H1 (cell line): ENCODE measurements around the gene LIF. TPM values are rescaled to one million over a fixed set of nuclear protein-coding genes. Genes with fewer than 3 reads are reported as not detected.

Experiments
- CTCF ChIA-PET: fragments of 300-600 bp; sonication (Branson Sonifier 250); formaldehyde crosslinking; loops from one replicate; lab custom pipeline; 2021; ENCODE audit not compliant: partially characterized antibody; lab: Charles Lee
- POLR2A ChIA-PET: fragments of 300-600 bp; sonication (Branson Sonifier 250); formaldehyde crosslinking; loops from one replicate; lab custom pipeline; 2021; ENCODE audit warnings: inconsistent platforms; ENCODE audit not compliant: partially characterized antibody; lab: Charles Lee
- DNase-seq, 2 experiments: peaks; one replicate each; pipeline versions ENCODE4 v3.0.0 to v3.0.0-alpha.2; 2010 to 2022; ENCODE audit warnings: low spot score in 2 of 2, low read depth in 1 of 2, mixed read lengths in 1 of 2
- FAIRE-seq: peaks from 2 replicates; lab custom pipeline; 2011; peaks lifted over from hg19 to GRCh38; lab: Jason Lieb, UNC
- H2AFZ ChIP-seq: 2 replicates; pipeline ENCODE4 v1.8.1; 2012; ENCODE audit warnings: low read length, inconsistent platforms
- H2AK5ac ChIP-seq: 2 replicates; pipeline ENCODE4 v1.6.1; 2013; ENCODE audit warnings: low read depth, low read length
- H2BK120ac ChIP-seq: replicated peaks from 2 replicates; pipeline ENCODE3; 2013; ENCODE audit warnings: low read depth, low read length, inconsistent platforms
- H2BK12ac ChIP-seq: 2 replicates; pipeline ENCODE4 v1.6.1; 2013; ENCODE audit warnings: low read depth, low read length
- H2BK15ac ChIP-seq: 2 replicates; pipeline ENCODE4 v1.6.1; 2013; ENCODE audit warnings: low read length
- H2BK20ac ChIP-seq: 2 replicates; pipeline ENCODE4 v1.6.1; 2013; ENCODE audit warnings: low read length
- H2BK5ac ChIP-seq: 2 replicates; pipeline ENCODE4 v1.6.1; 2013; ENCODE audit warnings: low read depth, low read length
- H3K14ac ChIP-seq: 2 replicates; pipeline ENCODE4 v1.6.1; 2013; ENCODE audit warnings: inconsistent platforms; ENCODE audit not compliant: insufficient read length
- H3K18ac ChIP-seq: 2 replicates; pipeline ENCODE4 v1.6.1; 2013; ENCODE audit warnings: low read length; ENCODE audit errors: extremely low read depth
- H3K23ac ChIP-seq: 2 replicates; pipeline ENCODE4 v1.6.1; 2013; ENCODE audit warnings: inconsistent platforms; ENCODE audit not compliant: insufficient read length
- H3K23me2 ChIP-seq: 2 replicates; pipeline ENCODE4 v1.6.1; 2013; ENCODE audit warnings: low read depth, low read length
- H3K27ac ChIP-seq: 2 replicates; pipeline ENCODE4 v1.6.1; 2011; ENCODE audit warnings: low read depth, low read length, inconsistent platforms
- H3K27me3 ChIP-seq, 4 experiments: replicated peaks in 1 of 4; 1 replicate in 1 of 4; 2 replicates in 3 of 4; pipeline versions ENCODE4 v1.6.1 to v1.8.1; 2011 to 2013; ENCODE audit warnings: low read length in 3 of 4, mild to moderate bottlenecking in 3 of 4, inconsistent platforms in 2 of 4, mixed read lengths in 2 of 4, moderate library complexity in 1 of 4; ENCODE audit not compliant: control insufficient read depth in 3 of 4, insufficient read depth in 3 of 4; ENCODE audit errors: extremely low read depth in 1 of 4
- H3K36me3 ChIP-seq, 4 experiments: 2 replicates each; pipeline versions ENCODE4 v1.6.1 to v1.8.1; 2011 to 2013; ENCODE audit warnings: mild to moderate bottlenecking in 4 of 4, low read length in 3 of 4, moderate library complexity in 2 of 4, control low read depth in 1 of 4, inconsistent platforms in 1 of 4; ENCODE audit not compliant: insufficient read depth in 4 of 4, control insufficient read depth in 2 of 4
- H3K4ac ChIP-seq: replicated peaks from 2 replicates; pipeline ENCODE3; 2013; ENCODE audit warnings: low read length, low read depth, mixed read lengths, inconsistent platforms; ENCODE audit not compliant: insufficient read length
- H3K4me1 ChIP-seq, 4 experiments: replicated peaks in 1 of 4; 1 replicate in 1 of 4; 2 replicates in 3 of 4; pipeline versions ENCODE4 v1.6.1 to v1.8.1; 2011 to 2013; ENCODE audit warnings: low read length in 3 of 4, inconsistent platforms in 2 of 4, mixed read lengths in 1 of 4; ENCODE audit not compliant: insufficient read depth in 4 of 4, control insufficient read depth in 3 of 4
- H3K4me2 ChIP-seq, 2 experiments: 2 replicates each; pipeline versions ENCODE4 v1.6.1 to v1.8.1; 2011 to 2013; ENCODE audit warnings: low read depth in 2 of 2, low read length in 2 of 2, control low read depth in 1 of 2, inconsistent platforms in 1 of 2, mild to moderate bottlenecking in 1 of 2; ENCODE audit not compliant: insufficient read depth in 1 of 2
- H3K4me3 ChIP-seq, 4 experiments: fragments of 200-600, 300-600 bp in 1 of 4; sonication (generic), shearing (Covaris generic), sonication (Bioruptor Twin) in 1 of 4; 2 replicates each; pipeline versions ENCODE4 v1.5.1 to v1.8.1; 2011 to 2016; ENCODE audit warnings: low read length in 4 of 4, low read depth in 3 of 4, control low read depth in 2 of 4, inconsistent platforms in 2 of 4, mild to moderate bottlenecking in 2 of 4, mixed read lengths in 1 of 4, moderate library complexity in 1 of 4; ENCODE audit not compliant: insufficient read depth in 2 of 4; ENCODE audit errors: extremely low read depth in 1 of 4
- H3K56ac ChIP-seq: replicated peaks from 2 replicates; pipeline ENCODE3; 2013; ENCODE audit warnings: low read depth, mild to moderate bottlenecking, mixed read lengths, low read length, inconsistent platforms; ENCODE audit not compliant: insufficient read length
- H3K79me1 ChIP-seq: 2 replicates; pipeline ENCODE4 v1.6.1; 2013; ENCODE audit warnings: low read depth, low read length, control low read depth
- H3K79me2 ChIP-seq, 2 experiments: 2 replicates each; pipeline versions ENCODE4 v1.6.1 to v1.8.1; 2012 to 2013; ENCODE audit warnings: low read length in 2 of 2, mild to moderate bottlenecking in 2 of 2, inconsistent platforms in 1 of 2; ENCODE audit not compliant: insufficient read depth in 2 of 2, control insufficient read depth in 1 of 2
- H3K9ac ChIP-seq, 4 experiments: replicated peaks in 1 of 4; 1 replicate in 1 of 4; 2 replicates in 3 of 4; pipeline versions ENCODE4 v1.6.1 to v1.8.1; 2011 to 2013; ENCODE audit warnings: low read depth in 3 of 4, low read length in 3 of 4, control low read depth in 2 of 4, mild to moderate bottlenecking in 2 of 4, moderate library complexity in 2 of 4, inconsistent platforms in 1 of 4; ENCODE audit errors: extremely low read depth in 1 of 4
- H3K9me3 ChIP-seq, 2 experiments: 2 replicates each; pipeline versions ENCODE4 v1.6.1 to v1.8.1; 2012 to 2013; ENCODE audit warnings: mild to moderate bottlenecking in 2 of 2, moderate library complexity in 2 of 2, control low read depth in 1 of 2, inconsistent platforms in 1 of 2, low read depth in 1 of 2, low read length in 1 of 2, mixed read lengths in 1 of 2; ENCODE audit not compliant: insufficient read depth in 2 of 2
- H4K20me1 ChIP-seq, 2 experiments: replicated peaks in 1 of 2; 2 replicates each; pipeline versions ENCODE3 to v1.8.1; 2011 to 2013; ENCODE audit warnings: inconsistent platforms in 2 of 2, low read length in 2 of 2, mild to moderate bottlenecking in 1 of 2; ENCODE audit not compliant: insufficient read depth in 2 of 2, control insufficient read depth in 1 of 2
- H4K5ac ChIP-seq: 2 replicates; pipeline ENCODE4 v1.6.1; 2013; ENCODE audit warnings: low read length, low read depth, mixed read lengths, inconsistent platforms; ENCODE audit not compliant: insufficient read length
- H4K8ac ChIP-seq: 2 replicates; pipeline ENCODE4 v1.8.0; 2013; ENCODE audit warnings: mild to moderate bottlenecking, moderate library complexity, low read length, inconsistent platforms; ENCODE audit not compliant: insufficient read depth; ENCODE audit errors: extremely low read depth
- H4K91ac ChIP-seq: replicated peaks from 2 replicates; pipeline ENCODE3; 2013; ENCODE audit warnings: low read length, mixed read lengths, inconsistent platforms; ENCODE audit not compliant: insufficient read length
- CBX5 ChIP-seq: fragments of 300-800, 300-1000 bp; sonication (generic); IDR thresholded peaks from 2 replicates; pipeline ENCODE4 v1.7.1; 2016; ENCODE audit warnings: antibody characterized with exemption, low read length, low read depth
- E2F6 ChIP-seq: IDR thresholded peaks from 2 replicates; pipeline ENCODE4 v1.6.1; 2012; ENCODE audit warnings: inconsistent platforms
- HDAC2 ChIP-seq, 2 experiments: fragments of 300-600 bp in 1 of 2; sonication (generic) in 1 of 2; IDR thresholded peaks; 2 replicates each; pipeline ENCODE4 v1.6.1; 2011 to 2012; ENCODE audit warnings: low read depth in 2 of 2, low read length in 2 of 2, mild to moderate bottlenecking in 2 of 2, moderate library complexity in 2 of 2, borderline replicate concordance in 1 of 2, inconsistent platforms in 1 of 2
- HDAC6 ChIP-seq: IDR thresholded peaks from one replicate; pipeline ENCODE4 v1.7.1; 2012; ENCODE audit warnings: low read depth, mild to moderate bottlenecking, inconsistent platforms, low read length, moderate library complexity
- KDM5A ChIP-seq: fragments of 200-600 bp; IDR thresholded peaks from 2 replicates; pipeline ENCODE4 v1.7.1; 2012; ENCODE audit warnings: mild to moderate bottlenecking, low read length, inconsistent platforms, mixed read lengths
- MAFK ChIP-seq: IDR thresholded peaks from 2 replicates; pipeline ENCODE4 v1.6.1; 2012; ENCODE audit warnings: low read depth, mild to moderate bottlenecking, improper control_type of control experiment, low read length
- RFX5 ChIP-seq: IDR thresholded peaks from 2 replicates; pipeline ENCODE4 v1.6.1; 2011; ENCODE audit warnings: low read depth, low read length, improper control_type of control experiment, borderline replicate concordance
- SIX5 ChIP-seq: IDR thresholded peaks from 2 replicates; pipeline ENCODE4 v1.6.1; 2011; ENCODE audit warnings: mild to moderate bottlenecking, low read depth, low read length
- SRF ChIP-seq: IDR thresholded peaks from 2 replicates; pipeline ENCODE4 v1.6.1; 2011; ENCODE audit warnings: mild to moderate bottlenecking, low read depth, low read length, moderate library complexity
- TBP ChIP-seq: IDR thresholded peaks from 2 replicates; pipeline ENCODE4 v1.6.1; 2011; ENCODE audit warnings: low read depth, low read length, improper control_type of control experiment
- USF2 ChIP-seq: IDR thresholded peaks from 2 replicates; pipeline ENCODE4 v1.6.1; 2011; ENCODE audit warnings: low read length, improper control_type of control experiment
- WGBS, 2 experiments: shearing (Covaris generic) in 1 of 2; methylation state at CpG; one replicate each; pipeline versions ENCODE4 v1.1.6 to v1.1.7; 2013 to 2015; ENCODE audit warnings: low lambda C conversion rate in 2 of 2, mixed read lengths in 2 of 2, inconsistent platforms in 1 of 2, low coverage in 1 of 2, missing lambda C conversion rate in 1 of 2; ENCODE audit not compliant: insufficient replicate concordance in 2 of 2, insufficient coverage in 1 of 2, insufficient read length in 1 of 2; ENCODE audit errors: extremely low coverage in 1 of 2, missing lambda C conversion rate in 1 of 2; 5-methylcytosine and 5-hydroxymethylcytosine counted together
- polyA plus RNA-seq, 7 experiments: library from polyadenylated mRNA; depleted of rRNA in 3 of 7; stranded (reverse) in 5 of 7; unstranded in 2 of 7; fragments of >200 nt in 5 of 7; fragments of 200-250 nt in 2 of 7; gene quantifications; 1 replicate in 5 of 7; 2 replicates in 1 of 7; 4 replicates in 1 of 7; pipeline versions ENCODE4 v1.2.1 to v1.2.3, GENCODE V29; 2011 to 2013; ENCODE audit warnings: missing spikeins in 2 of 7, mixed read lengths in 2 of 7
- total RNA-seq: library from RNA; stranded (reverse); fragmentation: NEBNext Ultra II Directional; extraction: Animal tissue kit (Norgen Biotek cat#: 25700); gene quantifications from 2 replicates; pipeline ENCODE4 v1.2.1, GENCODE V29; 2021

LIF gene
- total and polyA plus RNA-seq, 2 of the 8 experiments (the other 6 are each of a cell fraction or from before 2014, with no cell fraction given), result 3.3 to 3.5 TPM

- Histone ChIP-seq H3K18ac (no peak overlapping the region), H3K79me2 (no peaks in the 10 kb centered on the region), H3K23ac (no peak overlapping the region), H3K27ac (no peak overlapping the region), H3K4me1 (peaks cover 0 to 10% (median 3%) of the 10 kb centered on the region in 4 experiments; a peak in 3 of 7 replicates), H3K36me3 (no peaks in the 10 kb centered on the region), H3K27me3 (no peaks in the 10 kb centered on the region; a peak in 1 of 7 replicates), H3K23me2 (no peaks in the 10 kb centered on the region; the same call in 1 of the 2 replicates), H4K5ac (no peak overlapping the region), H4K20me1 (no peaks in the 10 kb centered on the region), H3K9me3 (no peaks in the 10 kb centered on the region), H2BK5ac (no peak overlapping the region; the same call in 1 of the 2 replicates), H2AK5ac (no peak overlapping the region; the same call in 1 of the 2 replicates), H3K14ac (no peak overlapping the region), H4K8ac (peak overlapping the region; percentile 54; the same call in 1 of the 2 replicates), H3K79me1 (no peaks in the 10 kb centered on the region), H4K91ac (no peak overlapping the region), H2BK12ac (peak overlapping the region; percentile 94; the same call in 1 of the 2 replicates), H3K4ac (no peak overlapping the region), H3K4me2 (no peak overlapping the region), H2AFZ (peak overlapping the region; percentile 86), H2BK15ac (0 out of 2 replicates have a peak overlapping the region, but pooled peaks have one; percentile 72), H3K9ac (no peak overlapping the region), H3K56ac (no peak overlapping the region), H3K4me3 (no peak overlapping the region), H2BK20ac (no peak overlapping the region), H2BK120ac (no peak overlapping the region)
- FAIRE-seq (no peak), DNase-seq (no peak)
- CTCF ChIA-PET, result interaction anchor here (0.8 to 5.3 kb wide), 3 partner anchors 11 to 15 kb away, joined by 3 to 35 read pairs (median 6); partner anchors contain the start of gene CASTOR1
- WGBS, 2 experiments, result 95% methylated on average over 8 of the region's 8 CpGs; no CpG with 5 or more reads in 1 of the 2 experiments
- POLR2A ChIA-PET, result interaction anchor here (1.0 to 1.4 kb wide), 2 partner anchors 15 to 160 kb away, joined by 3 to 4 read pairs; no protein-coding TSS in a partner anchor
- TF ChIP-seq RFX5 (no peak), MAFK (no peak), CBX5 (no peak), TBP (no peak), HDAC6 (no peak), SIX5 (no peak), USF2 (no peak), HDAC2 (IDR thresholded peaks at IDR 0.05; ENCODE audit: borderline replicate concordance in 1 of 2, low read depth in 2 of 2, low read length in 2 of 2) (no peak), E2F6 (no peak; the same call in 1 of the 2 replicates), SRF (no peak), KDM5A (no peak)
Observed at GRCh38 chr22:30276039-30276438, 29.5 kb upstream of the LIF start.
